HCT116 (cell line): ENCODE measurements around the gene MYH10.

ENCODE experiments used
- CTCF ChIP-seq, 3 experiments: fragments of 200-600 bp in 1 of 3; sonication (generic) in 1 of 3; IDR thresholded peaks in 2 of 3; conservative IDR thresholded peaks in 1 of 3; 2 replicates each; pipeline ENCODE4 v1.5.1; 2012 to 2017; ENCODE audit warnings: low read depth in 2 of 3, low read length in 2 of 3, antibody characterized with exemption in 1 of 3, borderline replicate concordance in 1 of 3, control low read depth in 1 of 3, mild to moderate bottlenecking in 1 of 3, mixed read lengths in 1 of 3, mixed run types in 1 of 3, moderate library complexity in 1 of 3; ENCODE audit not compliant: insufficient read depth in 1 of 3
- EZH2 ChIP-seq: fragments of 200-600 bp; sonication (generic); IDR thresholded peaks from 2 replicates; pipeline ENCODE4 v1.6.1; 2017; ENCODE audit warnings: antibody characterized with exemption, mixed run types
- MAX ChIP-seq: IDR thresholded peaks from 2 replicates; pipeline ENCODE4 v1.6.1; 2012
- POLR2A ChIP-seq: IDR thresholded peaks from 2 replicates; pipeline ENCODE4 v1.7.0; 2011; ENCODE audit warnings: borderline replicate concordance; ENCODE audit not compliant: insufficient read depth, insufficient read length; ENCODE audit errors: extremely low read depth
- RAD21 ChIP-seq: IDR thresholded peaks from 2 replicates; pipeline ENCODE4 v1.6.1; 2012; ENCODE audit warnings: low read depth, mild to moderate bottlenecking
- REST ChIP-seq: IDR thresholded peaks from 2 replicates; pipeline ENCODE4 v1.6.1; 2012; ENCODE audit warnings: low read depth
- SRF ChIP-seq: IDR thresholded peaks from 2 replicates; pipeline ENCODE4 v1.6.1; 2012; ENCODE audit warnings: low read depth
- TCF7L2 ChIP-seq: IDR thresholded peaks from 2 replicates; pipeline ENCODE4 v1.7.0; 2011; ENCODE audit warnings: borderline replicate concordance, inconsistent platforms; ENCODE audit not compliant: insufficient read depth, insufficient read length; ENCODE audit errors: extremely low read depth
- ZNF274 ChIP-seq: fragments of 200-500 bp; sonication (Bioruptor generic); IDR thresholded peaks from 2 replicates; pipeline ENCODE4 v1.6.1; 2014; ENCODE audit warnings: mild to moderate bottlenecking, low read depth, low read length, inconsistent platforms

- TF ChIP-seq RAD21: no peak
- no peak for TF ChIP-seq SRF
- TF ChIP-seq POLR2A: no peak
- no peak for TF ChIP-seq CTCF (IDR thresholded peaks at IDR 0.05 in 2 of 3, conservative IDR thresholded peaks at IDR 0.05 in 1 of 3; ENCODE audit: borderline replicate concordance in 1 of 3, insufficient read depth in 1 of 3, low read depth in 2 of 3, low read length in 2 of 3)
- no peak for TF ChIP-seq EZH2
- no peak for TF ChIP-seq TCF7L2
- no peak for TF ChIP-seq REST
- TF ChIP-seq MAX: no peak
- no peak for TF ChIP-seq ZNF274
These were observed 17.4 kb upstream of the MYH10 start for GRCh38 chr17:8647956-8648355.
